Osteoblast (primary cell): ENCODE data around the gene ZNF804A. TPM values are rescaled to one million over a fixed set of nuclear protein-coding genes. Genes with fewer than 3 reads are reported as not detected.

Experiments
- DNase-seq: peaks from one replicate; pipeline ENCODE4 v3.0.0; 2011; ENCODE audit warnings: low spot score, mixed read lengths; ENCODE audit not compliant: insufficient read length; ENCODE audit errors: missing footprints
- H2AFZ ChIP-seq: 2 replicates; pipeline ENCODE4 v1.6.0; 2011; ENCODE audit warnings: mild to moderate bottlenecking, low read length
- H3K27ac ChIP-seq: 2 replicates; pipeline ENCODE4 v1.5.1; 2011; ENCODE audit warnings: mild to moderate bottlenecking, low read depth, low read length, moderate library complexity
- H3K27me3 ChIP-seq: 2 replicates; pipeline ENCODE4 v1.6.0; 2012; ENCODE audit warnings: mild to moderate bottlenecking, control low read depth, inconsistent platforms, low read length, moderate library complexity; ENCODE audit not compliant: insufficient read depth
- H3K36me3 ChIP-seq: 2 replicates; pipeline ENCODE4 v1.5.1; 2011; ENCODE audit warnings: mild to moderate bottlenecking, low read length, control low read depth, moderate library complexity; ENCODE audit not compliant: insufficient read depth
- H3K4me1 ChIP-seq: 2 replicates; pipeline ENCODE4 v1.5.1; 2011; ENCODE audit warnings: mild to moderate bottlenecking, low read length, control low read depth, moderate library complexity; ENCODE audit not compliant: insufficient read depth
- H3K4me2 ChIP-seq: 2 replicates; pipeline ENCODE4 v1.6.0; 2011; ENCODE audit warnings: mild to moderate bottlenecking, low read length; ENCODE audit not compliant: insufficient read depth
- H3K4me3 ChIP-seq: fragments of 200-600 bp; sonication (generic); 3 replicates; pipeline ENCODE4 v1.5.1; 2012; ENCODE audit warnings: mild to moderate bottlenecking, low read length, inconsistent platforms; ENCODE audit not compliant: insufficient read depth
- H3K79me2 ChIP-seq: 2 replicates; pipeline ENCODE4 v1.6.0; 2012; ENCODE audit warnings: mild to moderate bottlenecking, low read length, control low read depth, inconsistent platforms; ENCODE audit not compliant: insufficient read depth
- H3K9me3 ChIP-seq: 2 replicates; pipeline ENCODE4 v1.5.1; 2011; ENCODE audit warnings: low read depth, low read length, control low read depth
- H4K20me1 ChIP-seq: 2 replicates; pipeline ENCODE4 v1.6.0; 2012; ENCODE audit warnings: mild to moderate bottlenecking, low read length, control low read depth; ENCODE audit not compliant: insufficient read depth
- CTCF ChIP-seq: IDR thresholded peaks from 2 replicates; pipeline ENCODE4 v1.5.1; 2011; ENCODE audit warnings: mild to moderate bottlenecking, low read depth, low read length, moderate library complexity; ENCODE audit errors: extremely low read depth
- total RNA-seq: library from RNA; depleted of rRNA; stranded (reverse); fragments of >200 nt; gene quantifications from 2 replicates; pipeline ENCODE4 v1.2.3, GENCODE V29; 2012

ZNF804A gene
- total RNA-seq, 1 donor: not detected

- Histone ChIP-seq H3K27ac (no peak overlapping the region), H3K36me3 (no peaks in the 10 kb centered on the region), H3K79me2 (no peaks in the 10 kb centered on the region), H3K4me1 (no peaks in the 10 kb centered on the region), H3K4me3 (no peak overlapping the region), H3K27me3 (no peaks in the 10 kb centered on the region), H4K20me1 (no peaks in the 10 kb centered on the region), H3K9me3 (peaks cover 6% of the 10 kb centered on the region), H3K4me2 (no peak overlapping the region), H2AFZ (no peak overlapping the region)
- TF ChIP-seq CTCF: no peak
- no peak for DNase-seq
Observed at GRCh38 chr2:184890311-184890710, 292.0 kb downstream of the ZNF804A start.

- no peaks in the 10 kb centered on the region for H3K9me3 ChIP-seq
- no peaks in the 10 kb centered on the region for H3K79me2 ChIP-seq
- no peak overlapping the region for H2AFZ ChIP-seq
- H3K4me2 ChIP-seq: no peak overlapping the region
- TF ChIP-seq CTCF: no peak
- H3K27me3 ChIP-seq: no peaks in the 10 kb centered on the region
- H3K27ac ChIP-seq: no peak overlapping the region
- no peak overlapping the region for H3K4me3 ChIP-seq
- no peaks in the 10 kb centered on the region for H3K4me1 ChIP-seq
- DNase-seq: no peak
- H4K20me1 ChIP-seq: no peaks in the 10 kb centered on the region
- no peaks in the 10 kb centered on the region for H3K36me3 ChIP-seq
Observed at GRCh38 chr2:184904991-184905390, 306.7 kb downstream of the ZNF804A start.

- no peaks in the 10 kb centered on the region for H4K20me1 ChIP-seq
- no peak overlapping the region for H3K4me3 ChIP-seq
- H3K4me1 ChIP-seq: no peaks in the 10 kb centered on the region
- H3K9me3 ChIP-seq: no peaks in the 10 kb centered on the region
- TF ChIP-seq CTCF: no peak
- no peak for DNase-seq
- no peaks in the 10 kb centered on the region for H3K79me2 ChIP-seq
- no peak overlapping the region for H3K27ac ChIP-seq
- no peak overlapping the region for H2AFZ ChIP-seq
- no peak overlapping the region for H3K4me2 ChIP-seq
- H3K27me3 ChIP-seq: no peaks in the 10 kb centered on the region
- no peaks in the 10 kb centered on the region for H3K36me3 ChIP-seq
Observed at GRCh38 chr2:184906160-184906559, 307.8 kb downstream of the ZNF804A start.

- TF ChIP-seq CTCF: no peak
- Histone ChIP-seq H3K27ac (no peak overlapping the region), H3K4me3 (no peak overlapping the region), H2AFZ (no peak overlapping the region), H3K9me3 (no peaks in the 10 kb centered on the region), H3K4me2 (no peak overlapping the region), H3K27me3 (no peaks in the 10 kb centered on the region), H3K4me1 (no peaks in the 10 kb centered on the region), H3K79me2 (no peaks in the 10 kb centered on the region), H3K36me3 (no peaks in the 10 kb centered on the region), H4K20me1 (no peaks in the 10 kb centered on the region)
- DNase-seq: peak; percentile 0
Observed at GRCh38 chr2:184906709-184907108, 308.4 kb downstream of the ZNF804A start.
